HG03432 (cell line): ENCODE data around the gene DTNBP1.

Experiments
- ATAC-seq: cut with Tn5 transposase; IDR thresholded peaks from one replicate; pipeline ENCODE4 v1.9.1; 2021; ENCODE audit warnings: mild to moderate bottlenecking, moderate library complexity; ENCODE audit not compliant: unreplicated experiment

The DTNBP1 gene

GRCh38 chr6:15536198-15536955 lies 126.5 kb downstream of the DTNBP1 start:
- ATAC-seq: no peak

- no peak for ATAC-seq
These were observed 127.2 kb downstream of the DTNBP1 start for GRCh38 chr6:15535495-15536197.

GRCh38 chr6:15534974-15535373 lies 127.9 kb downstream of the DTNBP1 start:
- ATAC-seq: no peak

- ATAC-seq: no peak
These were observed 129.3 kb downstream of the DTNBP1 start for GRCh38 chr6:15533379-15534026.

GRCh38 chr6:15531973-15532372 lies 130.9 kb downstream of the DTNBP1 start:
- ATAC-seq: no peak

GRCh38 chr6:15530411-15530810 lies 132.4 kb downstream of the DTNBP1 start:
- ATAC-seq: no peak

GRCh38 chr6:15528870-15529269 lies 134.0 kb downstream of the DTNBP1 start:
- ATAC-seq: no peak

- ATAC-seq: no peak
These were observed 134.8 kb downstream of the DTNBP1 start for GRCh38 chr6:15527838-15528617.

GRCh38 chr6:15526212-15526701 lies 136.6 kb downstream of the DTNBP1 start:
- no peak for ATAC-seq

GRCh38 chr6:15524861-15525401 lies 137.9 kb downstream of the DTNBP1 start:
- ATAC-seq: no peak

GRCh38 chr6:15523679-15524630 lies 138.9 kb downstream of the DTNBP1 start:
- ATAC-seq: no peak

- ATAC-seq: no peak
These were observed 139.8 kb downstream of the DTNBP1 start for GRCh38 chr6:15522856-15523529.

GRCh38 chr6:15522427-15522826 lies 140.4 kb downstream of the DTNBP1 start:
- no peak for ATAC-seq

- ATAC-seq: no peak
These were observed 140.8 kb downstream of the DTNBP1 start for GRCh38 chr6:15522026-15522425.

GRCh38 chr6:15521582-15521981 lies 141.2 kb downstream of the DTNBP1 start:
- no peak for ATAC-seq

- no peak for ATAC-seq
These were observed 142.1 kb downstream of the DTNBP1 start for GRCh38 chr6:15520626-15521203.

- ATAC-seq: no peak
These were observed 143.1 kb downstream of the DTNBP1 start for GRCh38 chr6:15519681-15520080.

- no peak for ATAC-seq
These were observed 143.9 kb downstream of the DTNBP1 start for GRCh38 chr6:15518878-15519277.

- ATAC-seq: no peak
These were observed 144.8 kb downstream of the DTNBP1 start for GRCh38 chr6:15518057-15518456.
